ENCODE results near the gene FRAS1.

DNA sequence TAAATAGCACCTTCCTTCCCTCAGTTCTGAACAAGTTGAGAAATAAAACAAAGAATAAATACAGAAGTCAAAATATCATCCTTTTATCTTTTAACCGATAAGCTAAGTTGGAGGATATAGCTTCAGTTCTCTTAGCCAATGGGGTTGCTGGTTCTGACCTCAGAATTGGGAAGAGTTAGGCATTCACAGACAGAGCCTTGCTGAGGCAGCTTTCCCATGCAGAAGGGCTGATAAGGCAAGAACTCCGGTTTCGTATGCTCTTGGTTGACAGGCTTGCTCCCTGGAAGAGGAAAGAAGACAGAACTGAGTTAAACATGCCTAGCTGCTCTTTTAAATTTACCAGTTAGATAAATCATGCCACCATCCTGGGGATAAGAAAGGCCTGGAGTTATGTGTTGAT lies 17.6 kb downstream of the FRAS1 start:
- TF ChIP-seq, protein P1, sequence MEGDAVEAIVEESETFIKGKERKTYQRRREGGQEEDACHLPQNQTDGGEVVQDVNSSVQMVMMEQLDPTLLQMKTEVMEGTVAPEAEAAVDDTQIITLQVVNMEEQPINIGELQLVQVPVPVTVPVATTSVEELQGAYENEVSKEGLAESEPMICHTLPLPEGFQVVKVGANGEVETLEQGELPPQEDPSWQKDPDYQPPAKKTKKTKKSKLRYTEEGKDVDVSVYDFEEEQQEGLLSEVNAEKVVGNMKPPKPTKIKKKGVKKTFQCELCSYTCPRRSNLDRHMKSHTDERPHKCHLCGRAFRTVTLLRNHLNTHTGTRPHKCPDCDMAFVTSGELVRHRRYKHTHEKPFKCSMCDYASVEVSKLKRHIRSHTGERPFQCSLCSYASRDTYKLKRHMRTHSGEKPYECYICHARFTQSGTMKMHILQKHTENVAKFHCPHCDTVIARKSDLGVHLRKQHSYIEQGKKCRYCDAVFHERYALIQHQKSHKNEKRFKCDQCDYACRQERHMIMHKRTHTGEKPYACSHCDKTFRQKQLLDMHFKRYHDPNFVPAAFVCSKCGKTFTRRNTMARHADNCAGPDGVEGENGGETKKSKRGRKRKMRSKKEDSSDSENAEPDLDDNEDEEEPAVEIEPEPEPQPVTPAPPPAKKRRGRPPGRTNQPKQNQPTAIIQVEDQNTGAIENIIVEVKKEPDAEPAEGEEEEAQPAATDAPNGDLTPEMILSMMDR (IDR thresholded peaks at IDR 0.05) = no peak
- TF ChIP-seq POLR2A (IDR thresholded peaks at IDR 0.05) = no peak

Data from Peyer's patch (tissue), 4 donors.